Epithelial cell of proximal tubule (primary cell): ENCODE measurements around the gene CD93. TPM values are rescaled to one million over a fixed set of nuclear protein-coding genes. Genes with fewer than 3 reads are reported as not detected.

Experiments used
- DNase-seq: peaks from one replicate; pipeline ENCODE4 v3.0.0-alpha.2; 2011; ENCODE audit warnings: low read depth
- H3K4me3 ChIP-seq: 2 replicates; pipeline ENCODE4 v1.5.1; 2011; ENCODE audit warnings: low read depth, mild to moderate bottlenecking, low read length
- total RNA-seq: library from RNA; depleted of rRNA; stranded (reverse); fragments of >200 nt; gene quantifications from 2 replicates; pipeline ENCODE4 v1.2.3, GENCODE V29; 2015
- TF ChIP-seq, protein P1 (sequence below): conservative IDR thresholded peaks from 2 replicates; pipeline ENCODE4 v1.5.1; 2012; ENCODE audit warnings: low read depth, mild to moderate bottlenecking, low read length

Gene CD93
- total RNA-seq, 1 donor from 2014 or later = 0.06 TPM

DNA sequence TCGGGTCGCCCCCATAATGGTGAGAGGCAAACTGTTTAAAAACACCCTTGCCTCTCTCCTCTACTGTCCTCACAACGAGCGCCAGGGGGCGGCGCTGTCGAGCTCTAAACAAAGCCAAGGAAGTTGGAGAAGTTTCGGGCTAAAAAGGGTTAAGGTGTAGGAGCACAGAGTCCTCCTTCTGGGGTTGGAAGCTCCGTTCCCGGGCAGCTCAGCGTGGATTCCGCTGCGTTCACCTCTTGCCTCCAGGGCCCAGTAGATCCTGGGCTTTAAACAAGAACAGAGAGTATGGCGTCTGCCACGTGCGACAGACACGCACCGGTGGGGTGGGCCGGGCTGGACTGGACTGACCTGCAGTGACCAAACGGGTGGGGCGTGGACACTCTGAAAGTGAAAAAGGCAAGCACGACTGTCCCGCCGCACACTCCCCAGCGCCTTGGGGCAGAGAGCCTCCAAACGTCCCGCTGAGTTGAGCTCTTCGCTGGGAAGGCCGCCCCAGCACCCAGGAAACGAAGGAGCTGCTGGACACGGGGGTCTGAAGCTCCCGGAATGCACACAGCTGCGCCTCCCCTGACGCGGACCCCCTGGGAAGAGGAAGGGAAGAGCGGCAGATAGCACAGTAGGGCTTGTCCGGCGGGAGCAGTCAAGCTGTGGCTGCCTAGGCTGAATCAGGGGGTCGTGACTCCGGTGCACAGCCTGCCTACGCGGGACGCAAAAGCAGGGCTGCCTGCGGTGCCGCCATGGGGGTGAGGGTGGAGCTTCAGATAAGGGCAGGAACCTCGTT lies 35.1 kb downstream of the CD93 start:
- TF ChIP-seq, protein P1, sequence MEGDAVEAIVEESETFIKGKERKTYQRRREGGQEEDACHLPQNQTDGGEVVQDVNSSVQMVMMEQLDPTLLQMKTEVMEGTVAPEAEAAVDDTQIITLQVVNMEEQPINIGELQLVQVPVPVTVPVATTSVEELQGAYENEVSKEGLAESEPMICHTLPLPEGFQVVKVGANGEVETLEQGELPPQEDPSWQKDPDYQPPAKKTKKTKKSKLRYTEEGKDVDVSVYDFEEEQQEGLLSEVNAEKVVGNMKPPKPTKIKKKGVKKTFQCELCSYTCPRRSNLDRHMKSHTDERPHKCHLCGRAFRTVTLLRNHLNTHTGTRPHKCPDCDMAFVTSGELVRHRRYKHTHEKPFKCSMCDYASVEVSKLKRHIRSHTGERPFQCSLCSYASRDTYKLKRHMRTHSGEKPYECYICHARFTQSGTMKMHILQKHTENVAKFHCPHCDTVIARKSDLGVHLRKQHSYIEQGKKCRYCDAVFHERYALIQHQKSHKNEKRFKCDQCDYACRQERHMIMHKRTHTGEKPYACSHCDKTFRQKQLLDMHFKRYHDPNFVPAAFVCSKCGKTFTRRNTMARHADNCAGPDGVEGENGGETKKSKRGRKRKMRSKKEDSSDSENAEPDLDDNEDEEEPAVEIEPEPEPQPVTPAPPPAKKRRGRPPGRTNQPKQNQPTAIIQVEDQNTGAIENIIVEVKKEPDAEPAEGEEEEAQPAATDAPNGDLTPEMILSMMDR = peak; percentile 81
- DNase-seq = peak; percentile 55
- peak overlapping the region; percentile 65 for H3K4me3 ChIP-seq

GRCh38 chr20:23050076-23050838 lies 35.9 kb downstream of the CD93 start:
- H3K4me3 ChIP-seq = peak overlapping the region; percentile 65
- TF ChIP-seq, protein P1 = no peak
- no peak for DNase-seq

DNA sequence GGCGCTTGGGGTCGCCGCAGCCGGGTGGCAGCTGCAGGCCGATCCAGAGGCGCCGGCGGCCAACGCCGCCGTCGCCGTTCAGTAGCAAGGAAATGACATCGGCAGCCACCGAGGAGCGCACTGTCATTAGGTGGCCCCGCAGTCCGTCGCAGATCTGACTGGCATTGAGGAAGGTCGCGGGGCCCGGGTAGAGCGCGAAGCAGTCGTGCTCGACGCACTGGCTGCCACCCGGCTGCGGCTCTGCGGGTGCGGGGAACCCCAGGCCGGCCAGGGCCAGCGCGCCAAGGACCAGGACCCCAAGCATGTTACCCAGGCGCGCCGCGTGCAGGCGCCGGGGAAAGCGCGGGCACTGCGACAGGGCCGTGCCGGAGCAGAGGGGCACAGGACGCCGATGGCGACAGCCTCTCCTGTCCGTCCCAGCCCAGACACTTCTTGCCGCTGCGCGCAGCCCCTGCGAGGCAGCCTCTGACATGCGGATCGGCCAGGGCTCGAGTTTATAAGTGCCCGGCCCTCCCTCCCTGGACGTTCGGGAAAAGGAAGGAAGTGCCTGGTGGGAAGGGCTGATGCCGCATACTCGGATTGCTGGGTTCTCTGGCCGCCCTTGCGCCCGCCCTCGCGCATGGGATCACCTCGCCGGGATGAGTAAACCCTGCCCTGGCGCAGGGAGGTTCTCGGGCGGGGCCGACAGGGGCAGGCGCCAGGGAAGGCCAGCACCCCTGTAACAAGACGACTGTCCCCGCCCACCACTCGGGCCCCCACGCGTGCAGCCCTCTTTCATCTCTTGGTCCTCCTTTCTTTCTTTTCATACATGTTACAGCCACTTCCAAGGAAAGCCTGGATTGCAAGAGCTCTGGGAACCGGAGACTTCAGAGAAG lies 36.7 kb downstream of the CD93 start, which contains the start of gene THBD:
Gene THBD (minus strand): TSS at position 472 of the 875 bp plus-strand sequence. CDS start 168 bp downstream, at position 304.
- TF ChIP-seq, protein P1 = no peak
- peak within 1 kb of the TSS; percentile 65 for H3K4me3 ChIP-seq
- DNase-seq = peak; percentile 54

DNA sequence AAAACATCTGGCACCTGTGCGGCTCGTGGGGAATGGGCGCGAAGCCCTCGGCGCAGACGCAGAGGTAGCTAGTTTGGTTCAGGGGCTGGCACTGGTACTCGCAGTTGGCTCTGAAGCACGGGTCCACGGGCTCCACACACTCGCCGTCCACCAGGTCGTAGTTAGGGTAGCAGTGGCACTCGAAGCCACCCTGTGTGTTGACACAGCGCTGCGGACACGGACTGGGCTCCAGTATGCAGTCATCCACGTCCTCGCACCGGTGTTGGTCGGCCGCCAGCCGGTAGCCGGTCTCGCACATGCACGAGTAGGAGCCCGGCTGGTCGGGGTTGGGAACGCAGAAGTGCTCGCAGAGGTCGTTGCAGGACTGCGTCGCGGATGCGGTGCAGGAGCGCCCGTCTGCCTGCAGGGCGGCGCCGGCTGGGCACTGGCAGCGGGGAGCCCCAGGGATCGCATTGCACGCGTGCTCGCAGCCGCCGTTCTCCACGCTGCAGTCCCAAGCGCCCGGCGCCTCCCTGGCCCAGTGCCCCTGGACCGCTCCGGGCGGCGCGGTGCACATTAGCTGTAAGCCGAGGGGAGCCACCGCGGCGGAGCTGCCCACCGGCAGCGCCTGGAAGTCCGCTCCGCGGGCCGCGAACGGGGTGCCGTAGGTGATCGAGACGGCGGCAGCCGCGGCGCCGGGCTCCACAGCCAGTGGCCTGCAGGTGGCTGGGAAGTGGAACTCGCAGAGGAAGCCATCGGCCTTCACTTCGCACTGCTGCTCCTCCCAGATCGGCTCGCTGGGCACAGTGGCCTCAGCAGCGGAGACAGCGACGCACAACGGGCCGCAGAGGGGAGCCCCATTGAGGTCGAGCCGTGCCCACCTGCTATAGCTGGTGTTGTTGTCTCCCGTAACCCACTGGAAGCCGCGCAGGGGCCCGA lies 37.6 kb downstream of the CD93 start:
- DNase-seq = no peak
- H3K4me3 ChIP-seq = peak overlapping the region; percentile 65

DNA sequence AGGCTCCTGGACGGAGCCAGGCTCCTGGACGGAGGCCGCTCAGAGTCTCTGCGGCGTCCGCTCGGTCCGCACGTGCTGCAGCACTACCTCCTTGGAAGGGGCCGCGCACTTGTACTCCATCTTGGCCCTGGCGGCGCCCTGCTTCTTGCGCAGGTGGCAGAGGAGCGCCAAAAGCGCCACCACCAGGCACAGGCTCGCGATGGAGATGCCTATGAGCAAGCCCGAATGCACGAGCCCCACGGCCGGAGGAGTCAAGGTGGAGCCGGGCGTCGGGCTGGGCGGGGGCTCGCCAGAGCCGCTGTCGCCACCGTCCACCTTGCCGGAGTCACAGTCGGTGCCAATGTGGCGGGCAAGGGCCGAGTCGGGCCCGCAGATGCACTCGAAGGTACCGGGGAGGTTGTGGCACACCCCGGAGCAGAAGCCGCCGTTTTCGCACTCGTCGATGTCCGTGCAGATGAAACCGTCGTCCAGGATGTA lies 38.3 kb downstream of the CD93 start:
- peak overlapping the region; percentile 65 for H3K4me3 ChIP-seq
- no peak for DNase-seq
- TF ChIP-seq, protein P1 = no peak

More for the DNA sequence above, 37.6 kb downstream of the CD93 start:
- TF ChIP-seq, protein P1 = peak; percentile 40
